Measurements from ENCODE around the gene PTPRQ.
A peak's percentile ranks its signal among the peaks of the same experiment; 100 is the strongest.

PTPRQ gene

GRCh38 chr12:80625901-80626300, 181.9 kb downstream of the PTPRQ start:
- Histone ChIP-seq H3K9ac (ENCODE audit: low read length) (no peak overlapping the region), H3K36me3 (replicated peaks; ENCODE audit: insufficient read depth, low read length) (no peaks in the 10 kb centered on the region), H3F3A (ENCODE audit: insufficient read depth, low read length) (no peaks in the 10 kb centered on the region), H3K27me3 (replicated peaks; ENCODE audit: insufficient read depth, low read length) (no peaks in the 10 kb centered on the region), H3K27ac (ENCODE audit: low read length) (no peak overlapping the region), H3K4me1 (ENCODE audit: low read length) (no peaks in the 10 kb centered on the region), H3K9me3 (replicated peaks; ENCODE audit: insufficient read depth, low read length) (no peaks in the 10 kb centered on the region), H3K9me2 (replicated peaks; ENCODE audit: insufficient read depth, low read length) (no peaks in the 10 kb centered on the region), H3K4me2 (ENCODE audit: low read depth, low read length) (no peak overlapping the region), H3K79me2 (ENCODE audit: low read length) (no peaks in the 10 kb centered on the region), H3K4me3 (ENCODE audit: low read length) (no peak overlapping the region), H2AFZ (ENCODE audit: low read length) (no peak overlapping the region), H4K20me1 (ENCODE audit: insufficient read depth, low read length) (no peaks in the 10 kb centered on the region)
- no peak for TF ChIP-seq CTCF (IDR thresholded peaks at IDR 0.05; ENCODE audit: low read length)
- no peak for TF ChIP-seq EZH2phosphoT487 (IDR thresholded peaks at IDR 0.05; ENCODE audit: low read length)
- no peak for TF ChIP-seq EZH2 (optimal IDR thresholded peaks at IDR 0.05; ENCODE audit: low read depth, low read length)
- DNase-seq: no peak

- H4K20me1 ChIP-seq (ENCODE audit: insufficient read depth, low read length): no peaks in the 10 kb centered on the region
- H3K9me3 ChIP-seq (replicated peaks; ENCODE audit: insufficient read depth, low read length): no peaks in the 10 kb centered on the region
- no peak overlapping the region for H3K4me2 ChIP-seq (ENCODE audit: low read depth, low read length)
- H2AFZ ChIP-seq (ENCODE audit: low read length): no peak overlapping the region
- TF ChIP-seq CTCF (IDR thresholded peaks at IDR 0.05; ENCODE audit: low read length) (no peak), EZH2 (optimal IDR thresholded peaks at IDR 0.05; ENCODE audit: low read depth, low read length) (no peak), EZH2phosphoT487 (IDR thresholded peaks at IDR 0.05; ENCODE audit: low read length) (no peak)
- H3K4me1 ChIP-seq (ENCODE audit: low read length): no peaks in the 10 kb centered on the region
- no peaks in the 10 kb centered on the region for H3K79me2 ChIP-seq (ENCODE audit: low read length)
- H3K9me2 ChIP-seq (replicated peaks; ENCODE audit: insufficient read depth, low read length): no peaks in the 10 kb centered on the region
- H3K4me3 ChIP-seq (ENCODE audit: low read length): no peak overlapping the region
- DNase-seq: no peak
- no peaks in the 10 kb centered on the region for H3F3A ChIP-seq (ENCODE audit: insufficient read depth, low read length)
- H3K9ac ChIP-seq (ENCODE audit: low read length): no peak overlapping the region
- H3K36me3 ChIP-seq (replicated peaks; ENCODE audit: insufficient read depth, low read length): no peaks in the 10 kb centered on the region
- H3K27ac ChIP-seq (ENCODE audit: low read length): no peak overlapping the region
- no peaks in the 10 kb centered on the region for H3K27me3 ChIP-seq (replicated peaks; ENCODE audit: insufficient read depth, low read length)
Measured at GRCh38 chr12:80627782-80628181, 183.7 kb downstream of the PTPRQ start.

GRCh38 chr12:80632835-80633234, 188.8 kb downstream of the PTPRQ start:
- Histone ChIP-seq H3K4me3 (ENCODE audit: low read length) (no peak overlapping the region), H3K9me2 (replicated peaks; ENCODE audit: insufficient read depth, low read length) (no peaks in the 10 kb centered on the region), H3K27ac (ENCODE audit: low read length) (no peak overlapping the region), H3K9me3 (replicated peaks; ENCODE audit: insufficient read depth, low read length) (no peaks in the 10 kb centered on the region), H2AFZ (ENCODE audit: low read length) (peak overlapping the region; percentile 37; the same call in 1 of the 2 replicates), H3K9ac (ENCODE audit: low read length) (no peak overlapping the region), H3K27me3 (replicated peaks; ENCODE audit: insufficient read depth, low read length) (no peaks in the 10 kb centered on the region), H3K4me2 (ENCODE audit: low read depth, low read length) (no peak overlapping the region), H4K20me1 (ENCODE audit: insufficient read depth, low read length) (no peaks in the 10 kb centered on the region), H3K36me3 (replicated peaks; ENCODE audit: insufficient read depth, low read length) (no peaks in the 10 kb centered on the region), H3K79me2 (ENCODE audit: low read length) (no peaks in the 10 kb centered on the region), H3K4me1 (ENCODE audit: low read length) (no peaks in the 10 kb centered on the region), H3F3A (ENCODE audit: insufficient read depth, low read length) (no peaks in the 10 kb centered on the region)
- TF ChIP-seq CTCF (IDR thresholded peaks at IDR 0.05; ENCODE audit: low read length) (peak; percentile 63), EZH2 (optimal IDR thresholded peaks at IDR 0.05; ENCODE audit: low read depth, low read length) (no peak)
- DNase-seq: no peak

All from MM.1S (cell line).